ENCODE results near the gene CARD19.
"Not testable (repeated sequence)": the region's sequence is repeated elsewhere in the genome, so short reads cannot be mapped to it uniquely, and the experiment has no call there.

CARD19 gene

GRCh38 chr9:93089024-93089423, 7.0 kb upstream of the CARD19 start:
- DNase-seq: no peak

GRCh38 chr9:93089481-93089991, 6.5 kb upstream of the CARD19 start:
- no peak for DNase-seq

- DNase-seq: no peak
Observed at GRCh38 chr9:93090091-93090655, 5.8 kb upstream of the CARD19 start.

DNA sequence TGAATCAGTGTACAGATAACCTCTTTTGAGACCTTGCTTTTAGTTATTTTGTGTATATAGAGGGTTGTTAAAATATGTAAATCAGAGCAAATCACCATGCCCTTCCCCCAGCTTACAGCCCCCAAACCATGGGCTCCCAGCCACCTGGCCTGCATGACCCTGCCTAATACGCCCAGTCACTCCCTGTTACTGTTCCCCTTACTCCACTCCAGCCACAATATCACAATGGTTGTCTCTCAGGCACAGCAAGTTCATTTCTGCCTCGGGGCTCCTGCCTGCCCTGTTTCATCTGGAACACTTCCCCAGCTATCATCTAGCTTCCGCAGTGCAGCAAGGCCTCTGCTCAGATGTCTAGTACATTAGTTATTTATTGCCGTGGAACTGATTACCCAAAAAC, 5.0 kb upstream of the CARD19 start:
- DNase-seq: no peak

DNA sequence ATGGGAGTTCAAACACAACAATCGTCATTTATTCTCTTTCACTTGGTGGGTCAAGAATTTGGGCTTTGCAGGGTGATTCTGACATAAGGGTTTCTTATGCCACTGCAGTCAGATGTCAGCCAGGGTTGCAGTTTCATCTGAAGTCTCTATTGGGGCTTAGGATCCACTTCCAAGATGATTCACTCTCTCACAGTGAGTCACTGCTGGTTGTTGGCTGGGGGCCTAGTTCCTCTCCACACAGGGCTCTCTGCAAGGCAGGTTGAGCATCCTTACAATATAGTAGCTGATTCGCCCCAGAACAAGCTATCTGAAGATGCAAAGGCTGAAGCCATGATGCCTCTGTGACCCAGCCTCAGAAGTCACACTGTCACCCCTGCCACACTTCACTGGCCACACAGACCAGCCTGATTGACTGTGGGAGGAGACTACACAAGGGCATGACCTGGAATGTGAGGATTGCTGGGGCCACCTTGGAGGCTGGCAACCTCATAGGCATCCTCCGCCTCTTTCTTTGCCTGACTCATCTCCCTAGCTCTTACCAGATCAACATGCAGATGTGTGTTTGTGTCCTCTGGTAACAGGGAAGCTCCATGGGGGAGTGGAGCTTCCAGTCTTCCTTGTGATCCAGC, 4.5 kb upstream of the CARD19 start:
- no peak for DNase-seq

DNA sequence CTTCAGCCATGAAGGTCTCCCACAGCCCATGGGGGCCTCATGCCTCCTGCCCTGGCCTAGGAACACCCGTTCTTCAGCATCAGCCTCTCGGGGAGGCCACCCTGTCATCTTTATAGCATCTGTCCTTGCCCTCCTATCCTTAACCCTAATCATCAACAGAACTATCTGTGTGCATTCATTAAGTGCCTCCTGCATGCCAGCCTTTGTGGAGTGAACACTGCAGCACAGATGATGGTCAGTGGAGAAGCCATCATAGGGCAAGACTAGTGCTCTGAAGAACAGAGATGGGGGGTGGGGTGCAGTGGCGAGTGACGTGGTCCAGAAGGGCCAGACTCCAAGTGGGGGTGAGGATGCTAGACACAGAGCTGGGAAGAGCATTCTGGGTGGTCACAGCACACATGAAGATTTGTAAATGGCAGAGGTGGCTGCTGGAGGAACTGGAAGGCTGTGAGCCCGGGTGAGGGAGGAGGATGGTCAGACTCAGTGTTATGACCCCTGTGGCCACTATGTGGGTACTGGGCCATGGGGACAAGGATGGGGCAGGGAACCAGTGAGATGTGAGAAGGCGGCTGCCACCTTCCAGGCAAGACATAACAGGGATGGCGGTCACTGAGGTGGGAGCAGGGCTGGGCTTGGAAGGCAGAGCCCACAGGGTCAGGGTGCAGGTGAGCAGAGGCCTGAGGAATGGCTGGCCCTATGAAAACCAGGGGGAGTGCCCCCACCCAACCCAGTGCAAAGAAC, 3.6 kb upstream of the CARD19 start:
- DNase-seq: no peak

DNA sequence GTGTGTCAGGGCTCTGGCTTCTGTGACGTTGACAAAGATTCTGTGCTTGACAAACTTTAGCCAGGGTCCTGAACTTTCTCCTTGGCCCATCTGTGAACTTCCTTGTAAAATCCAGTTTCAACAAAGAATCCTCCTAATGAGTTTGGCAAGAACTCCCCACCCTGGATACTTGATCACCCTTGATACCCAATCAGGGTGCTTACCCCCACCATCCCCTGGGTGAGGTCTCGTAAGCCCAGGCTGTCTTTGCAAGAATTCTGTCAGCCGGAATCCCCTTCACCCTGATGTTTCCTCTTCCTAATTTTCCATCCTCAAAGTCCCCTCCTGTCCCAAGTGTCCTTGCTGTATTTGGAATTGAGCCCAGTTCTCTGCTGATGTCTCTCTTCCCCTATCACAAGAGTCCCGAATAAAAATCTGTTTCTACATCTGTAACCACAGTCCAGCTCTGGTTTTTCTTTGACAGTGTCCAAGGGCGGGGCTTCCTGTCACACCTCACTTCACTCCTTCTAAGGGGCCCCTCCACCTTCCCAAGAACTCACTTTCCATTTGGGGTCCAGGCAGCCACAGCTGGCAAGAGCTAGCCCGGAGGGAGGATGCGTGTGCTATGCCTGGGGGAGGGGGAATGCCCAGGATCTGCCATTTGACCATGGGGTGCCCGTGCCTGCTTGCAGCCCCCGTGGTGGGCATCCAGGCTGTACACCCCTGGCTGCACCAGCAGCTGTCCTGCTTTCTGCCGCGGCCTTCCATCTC, 2.7 kb upstream of the CARD19 start:
- no peak for DNase-seq

DNA sequence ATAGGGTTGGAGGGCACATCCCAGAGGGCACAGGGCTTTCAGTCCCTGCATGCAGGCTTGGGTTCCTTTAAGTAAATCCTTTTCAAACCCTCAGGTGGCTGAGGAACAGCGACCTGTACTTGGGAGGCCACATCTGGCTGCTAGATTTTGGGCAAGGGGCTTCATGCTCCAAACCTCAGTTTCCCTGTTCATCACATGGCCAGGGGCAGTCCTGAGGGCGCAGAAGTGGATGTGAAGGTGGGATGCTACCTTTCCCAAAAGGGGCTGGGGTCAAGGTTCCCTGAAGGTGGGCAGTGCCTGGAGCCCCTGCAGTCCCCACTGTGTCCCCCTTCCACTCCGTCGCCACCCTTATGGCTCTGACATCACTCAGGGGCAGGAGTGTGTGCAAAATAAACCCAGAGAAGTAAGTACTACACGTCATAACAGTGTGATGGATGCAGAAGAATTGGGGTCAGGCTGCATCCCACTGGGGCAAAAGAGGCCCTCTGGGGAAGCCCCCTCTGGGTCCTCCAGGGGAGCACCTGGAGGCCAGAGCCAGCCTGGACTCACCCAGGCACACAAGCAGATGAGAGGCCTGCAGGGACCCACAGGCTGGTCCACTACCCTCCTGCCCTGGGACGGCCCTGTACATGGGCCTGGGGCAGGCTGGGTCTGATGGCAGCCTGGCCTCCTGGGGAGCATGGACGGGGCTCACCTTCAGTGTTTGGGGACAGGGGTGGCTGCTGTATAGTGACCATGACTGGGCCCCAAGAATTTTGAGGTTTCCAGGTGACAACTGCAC, 1.9 kb upstream of the CARD19 start:
- no peak for DNase-seq

DNA sequence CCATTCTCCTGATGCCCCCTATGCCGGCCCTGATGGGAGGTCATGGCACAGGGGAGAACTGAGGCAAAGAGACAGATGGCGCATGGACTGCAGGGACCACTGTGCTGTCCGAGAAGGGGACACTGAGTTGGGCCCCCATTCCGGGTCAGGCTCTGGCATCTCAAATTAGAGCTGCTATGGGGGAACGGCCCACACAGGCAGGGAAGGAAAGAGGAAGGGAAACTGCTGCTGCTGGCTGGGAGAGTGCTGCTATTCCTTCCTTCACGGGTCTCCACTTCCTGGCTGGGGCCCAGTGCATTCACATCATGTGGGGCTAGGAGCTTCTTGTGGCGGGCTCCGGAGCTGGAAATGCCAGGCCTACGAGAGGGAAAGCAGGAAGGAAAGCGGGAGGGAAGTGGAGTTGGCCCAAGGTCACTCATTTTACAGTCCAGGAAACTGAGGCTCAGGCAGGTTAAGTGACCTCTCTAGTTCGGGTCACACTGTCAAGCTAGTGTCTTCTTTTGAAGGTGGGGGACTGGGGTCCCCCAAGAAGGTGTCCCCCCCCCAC, 1.3 kb upstream of the CARD19 start:
- no peak for DNase-seq

- peak; percentile 100 for DNase-seq
Observed at GRCh38 chr9:93095205-93096130, 549 bp upstream of the CARD19 start.

DNA sequence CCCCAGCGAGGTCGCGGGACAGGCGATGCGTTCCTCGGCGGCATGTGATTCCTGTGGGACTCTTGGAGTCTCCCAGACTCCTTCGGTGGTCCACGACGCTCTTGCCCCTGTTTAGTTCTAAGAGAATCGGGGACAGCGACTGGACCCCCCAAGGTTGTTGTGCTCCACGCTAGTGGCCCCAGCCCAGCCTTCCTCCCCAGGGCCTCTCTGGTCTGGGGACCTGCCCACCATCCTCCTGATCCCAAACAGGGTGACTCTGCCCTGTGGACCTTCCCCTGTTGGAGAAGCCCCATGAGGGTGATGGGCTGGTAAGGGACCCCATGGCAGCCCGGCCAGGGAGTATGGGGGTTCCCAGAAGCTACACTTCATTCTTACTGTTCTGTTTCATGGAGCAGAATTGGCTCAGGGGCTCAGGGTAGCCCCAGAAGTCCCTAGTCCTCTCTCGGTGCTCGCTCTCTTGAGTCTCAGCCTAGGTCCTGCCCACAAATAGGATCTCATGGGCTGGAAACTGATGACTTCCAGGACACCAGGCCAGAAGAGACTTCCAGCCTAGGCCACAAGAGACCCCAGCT, 880 bp downstream of the CARD19 start:
- DNase-seq: peak; percentile 50

GRCh38 chr9:93097511-93098201, 1.6 kb downstream of the CARD19 start:
- no peak for DNase-seq

- DNase-seq: no peak
Observed at GRCh38 chr9:93098236-93098946, 2.4 kb downstream of the CARD19 start.

GRCh38 chr9:93099551-93100275, 3.7 kb downstream of the CARD19 start:
- no peak for DNase-seq

- DNase-seq: no peak
Observed at GRCh38 chr9:93100276-93100636, 4.2 kb downstream of the CARD19 start.

DNA sequence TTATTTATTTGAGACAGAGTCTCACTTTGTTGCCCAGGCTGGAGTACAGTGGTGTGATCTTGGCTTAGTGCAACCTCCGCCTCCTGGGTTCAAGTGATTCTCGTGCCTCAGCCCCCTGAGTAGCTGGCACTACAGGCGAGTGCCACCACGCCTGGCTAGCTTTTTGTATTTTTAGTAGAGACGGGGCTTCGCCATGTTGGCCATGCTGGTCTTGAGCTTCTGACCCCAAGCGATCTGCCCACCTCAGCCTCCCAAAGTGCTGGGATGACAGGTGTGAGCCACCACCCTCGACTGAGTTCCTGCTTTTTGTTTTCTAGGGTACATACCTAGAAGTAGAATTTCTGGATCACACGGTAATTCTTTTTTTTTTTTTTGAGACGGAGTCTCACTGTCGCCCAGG, 5.1 kb downstream of the CARD19 start:
- not testable (repeated sequence) for DNase-seq

DNA sequence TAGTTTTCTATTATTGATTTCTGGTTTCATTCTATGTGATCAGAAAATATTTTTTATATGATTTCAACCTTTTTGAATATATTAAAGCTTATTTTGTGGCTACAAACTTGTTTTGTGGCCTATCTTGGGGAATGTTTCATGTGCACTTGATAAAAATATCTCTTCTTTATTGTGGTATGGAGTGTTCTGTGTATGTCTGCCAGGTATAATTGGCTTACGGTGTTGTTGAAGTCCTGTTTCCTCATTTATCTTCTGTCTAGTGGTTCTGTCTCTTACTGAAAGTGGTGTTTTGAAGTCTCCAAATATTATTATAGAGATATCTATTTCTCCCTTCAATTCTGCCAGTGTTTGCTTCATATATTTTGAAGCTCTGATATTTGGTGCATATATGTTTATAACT, 9.6 kb downstream of the CARD19 start:
- DNase-seq: no peak

GRCh38 chr9:93107151-93107824, 11.3 kb downstream of the CARD19 start:
- no peak for DNase-seq

Data from NCI-H82 (cell line).